ENCODE data around the gene NBEAL1.
"Not testable (repeated sequence)": the region's sequence is repeated elsewhere in the genome, so short reads cannot be mapped to it uniquely, and the experiment has no call there.

NBEAL1 gene

DNA sequence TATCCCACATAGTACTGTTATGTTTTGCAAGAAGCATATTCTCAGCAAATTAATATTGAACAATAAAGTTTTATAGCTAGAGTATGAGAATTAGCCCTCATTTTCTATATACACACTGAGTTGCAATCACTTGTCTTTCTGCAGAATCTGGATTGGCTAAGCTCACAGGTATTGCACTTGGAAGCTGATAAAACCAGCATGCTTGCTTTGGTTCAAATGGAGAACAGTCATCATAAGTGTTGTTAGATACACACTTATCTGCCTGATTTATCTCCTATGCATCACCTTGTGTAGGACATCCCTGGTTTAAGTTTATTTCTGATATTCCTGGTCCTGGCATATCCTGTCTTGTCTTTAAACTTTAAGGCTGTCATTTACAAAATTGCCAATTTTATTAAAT is 186.2 kb downstream of the NBEAL1 start:
- no peak overlapping the region for H3K4me3 ChIP-seq (ENCODE audit: low read depth, low read length)
- TF ChIP-seq, protein P1, sequence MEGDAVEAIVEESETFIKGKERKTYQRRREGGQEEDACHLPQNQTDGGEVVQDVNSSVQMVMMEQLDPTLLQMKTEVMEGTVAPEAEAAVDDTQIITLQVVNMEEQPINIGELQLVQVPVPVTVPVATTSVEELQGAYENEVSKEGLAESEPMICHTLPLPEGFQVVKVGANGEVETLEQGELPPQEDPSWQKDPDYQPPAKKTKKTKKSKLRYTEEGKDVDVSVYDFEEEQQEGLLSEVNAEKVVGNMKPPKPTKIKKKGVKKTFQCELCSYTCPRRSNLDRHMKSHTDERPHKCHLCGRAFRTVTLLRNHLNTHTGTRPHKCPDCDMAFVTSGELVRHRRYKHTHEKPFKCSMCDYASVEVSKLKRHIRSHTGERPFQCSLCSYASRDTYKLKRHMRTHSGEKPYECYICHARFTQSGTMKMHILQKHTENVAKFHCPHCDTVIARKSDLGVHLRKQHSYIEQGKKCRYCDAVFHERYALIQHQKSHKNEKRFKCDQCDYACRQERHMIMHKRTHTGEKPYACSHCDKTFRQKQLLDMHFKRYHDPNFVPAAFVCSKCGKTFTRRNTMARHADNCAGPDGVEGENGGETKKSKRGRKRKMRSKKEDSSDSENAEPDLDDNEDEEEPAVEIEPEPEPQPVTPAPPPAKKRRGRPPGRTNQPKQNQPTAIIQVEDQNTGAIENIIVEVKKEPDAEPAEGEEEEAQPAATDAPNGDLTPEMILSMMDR (IDR thresholded peaks at IDR 0.05; ENCODE audit: low read depth, low read length): no peak

DNA sequence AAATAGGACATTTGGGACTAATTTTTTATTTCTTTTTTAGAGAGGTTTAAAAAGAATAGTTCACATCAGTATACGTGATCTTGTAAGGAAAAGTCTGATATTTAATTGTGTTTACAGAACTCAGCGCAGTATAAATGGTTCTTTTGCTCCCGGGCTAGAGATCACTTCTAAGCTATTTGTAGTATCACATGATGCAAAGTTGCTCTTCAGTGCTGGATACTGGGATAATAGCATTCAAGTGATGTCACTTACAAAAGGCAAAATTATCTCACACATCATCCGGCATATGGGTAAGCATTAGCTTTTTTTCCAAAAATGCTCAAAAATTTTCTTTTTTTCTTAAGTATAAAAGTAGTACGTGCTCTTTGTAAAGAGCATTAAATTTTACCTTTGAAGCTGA is 186.8 kb downstream of the NBEAL1 start:
- no peak overlapping the region for H3K4me3 ChIP-seq (ENCODE audit: low read depth, low read length)
- TF ChIP-seq, protein P1 (IDR thresholded peaks at IDR 0.05; ENCODE audit: low read depth, low read length): no peak

DNA sequence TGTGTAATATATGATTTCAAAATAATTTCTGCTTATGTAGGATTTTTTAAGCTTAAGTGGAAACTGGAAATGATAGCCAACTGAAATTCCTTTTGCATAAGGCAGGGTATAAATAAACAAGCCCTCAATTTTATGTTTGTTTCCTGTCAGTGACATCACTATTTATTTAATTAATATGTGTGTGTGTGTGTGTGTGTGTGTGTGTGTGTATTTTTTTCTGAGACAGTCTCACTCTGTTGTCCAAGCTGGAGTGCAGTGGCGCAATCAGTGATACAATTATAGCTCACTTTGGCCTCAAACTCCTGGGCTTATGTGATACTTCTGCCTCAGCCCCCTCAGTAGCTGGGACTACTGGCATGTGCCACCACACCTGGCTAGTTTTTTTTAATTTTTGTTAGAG is 194.9 kb downstream of the NBEAL1 start:
- TF ChIP-seq, protein P1 (IDR thresholded peaks at IDR 0.05; ENCODE audit: low read depth, low read length): no peak
- H3K4me3 ChIP-seq (ENCODE audit: low read depth, low read length): no peak overlapping the region

DNA sequence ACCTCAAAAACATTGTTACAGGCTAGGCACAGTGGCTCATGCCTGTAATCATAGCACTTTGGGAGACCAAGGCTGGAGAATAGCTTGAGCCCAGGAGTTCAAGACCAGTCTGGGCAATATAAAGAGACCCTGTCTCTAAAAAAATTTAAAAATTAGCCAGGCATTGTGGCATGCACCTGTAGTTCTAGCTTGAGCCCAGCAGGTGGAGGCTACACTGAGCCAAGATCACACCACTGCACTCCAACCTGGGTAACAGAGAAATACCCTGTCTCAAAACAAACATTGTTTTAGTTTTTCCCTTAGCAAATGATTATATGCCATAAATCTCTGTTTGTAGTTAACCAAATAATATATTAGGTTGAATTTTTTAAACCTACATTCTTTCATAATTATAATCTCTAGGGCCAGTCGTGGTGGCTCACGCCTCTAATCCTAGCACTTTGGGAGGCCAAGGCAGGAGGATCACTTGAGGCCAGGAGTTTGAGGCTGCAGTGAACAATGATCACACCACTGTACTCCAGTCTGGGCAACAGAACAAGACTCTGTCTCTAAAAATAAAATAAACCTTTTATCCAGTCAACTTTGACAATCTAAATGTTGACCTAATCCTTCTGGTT is 210.9 kb downstream of the NBEAL1 start:
- TF ChIP-seq, protein P1 (IDR thresholded peaks at IDR 0.05; ENCODE audit: low read depth, low read length): peak; percentile 49
- no peak overlapping the region for H3K4me3 ChIP-seq (ENCODE audit: low read depth, low read length)

- not testable (repeated sequence) for H3K4me3 ChIP-seq (ENCODE audit: low read depth, low read length)
Measured at GRCh38 chr2:203229674-203230073, 215.0 kb downstream of the NBEAL1 start.

DNA sequence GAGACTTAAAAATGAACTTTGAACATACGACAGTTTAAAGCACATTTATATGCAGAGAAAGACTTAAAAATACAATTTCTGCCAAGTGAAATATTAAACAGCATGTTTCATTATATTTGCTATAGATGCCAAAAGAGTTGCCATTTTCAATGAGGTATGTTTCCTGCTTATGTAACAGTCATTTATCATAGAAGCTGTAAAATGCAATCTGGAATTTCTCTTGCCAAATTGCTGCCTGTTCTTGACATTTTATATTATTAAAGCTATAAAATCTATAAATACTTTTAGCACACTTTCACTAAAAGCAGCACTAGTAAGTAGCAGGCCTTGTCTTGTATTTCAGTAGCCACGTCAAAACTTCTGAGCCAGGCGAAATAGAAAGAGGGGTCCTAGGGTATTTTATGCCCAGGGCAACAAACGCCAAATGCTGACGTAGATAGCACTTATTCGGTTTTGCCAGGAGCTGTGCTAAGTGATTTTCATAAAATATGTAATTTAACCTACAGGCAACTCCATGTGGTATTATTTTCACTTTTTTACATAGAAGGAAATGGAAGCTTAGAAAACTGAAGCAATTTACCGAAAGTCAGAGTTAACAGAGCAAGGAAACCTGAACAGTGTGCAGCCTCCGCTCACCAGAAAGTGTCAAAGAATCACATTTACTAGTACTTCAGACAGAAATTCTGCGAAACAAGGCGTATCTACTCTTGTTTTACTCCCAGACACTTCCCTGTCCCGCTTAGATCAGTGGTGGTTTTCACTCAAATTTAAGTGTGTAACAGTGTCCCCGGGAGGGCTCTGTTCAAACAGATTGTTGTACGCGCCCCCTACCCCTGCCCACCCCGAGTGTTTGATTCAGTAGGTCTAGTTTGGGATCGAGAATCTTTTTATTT is 222.9 kb downstream of the NBEAL1 start:
- peak overlapping the region; percentile 76 for H3K4me3 ChIP-seq (ENCODE audit: low read depth, low read length)
- TF ChIP-seq, protein P1 (IDR thresholded peaks at IDR 0.05; ENCODE audit: low read depth, low read length): no peak

DNA sequence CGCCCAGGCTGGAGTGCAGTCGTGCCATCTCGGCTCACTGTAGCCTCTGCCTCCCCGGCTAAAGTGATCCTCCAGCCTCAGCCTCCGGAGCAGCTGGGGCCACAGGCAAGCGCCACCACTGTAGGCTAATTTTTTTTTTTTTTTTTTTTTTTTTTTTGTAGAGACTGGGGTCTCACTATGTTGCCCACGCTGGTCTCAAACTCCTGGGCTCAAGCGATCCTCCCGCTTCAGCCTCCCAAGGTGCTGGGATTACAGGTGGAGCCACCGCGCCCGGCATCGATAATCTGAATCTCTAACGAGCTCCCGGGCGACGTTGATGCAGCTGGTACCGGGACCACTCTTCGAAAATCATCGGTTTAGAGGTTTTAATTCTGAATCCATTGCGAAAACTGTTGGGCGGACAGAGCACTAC is 223.6 kb downstream of the NBEAL1 start:
- TF ChIP-seq, protein P1 (IDR thresholded peaks at IDR 0.05; ENCODE audit: low read depth, low read length): no peak
- peak overlapping the region; percentile 76 for H3K4me3 ChIP-seq (ENCODE audit: low read depth, low read length)
